ENCODE measurements around the gene ACMSD. TPM values are rescaled to one million over a fixed set of nuclear protein-coding genes. Genes with fewer than 3 reads are reported as not detected.

The ACMSD gene
- total RNA-seq: not detected
- total RNA-seq (2013): not detected

- Mint-ChIP-seq H3K36me3 (peaks cover 10% of the 10 kb centered on the region), H3K27me3 (ENCODE audit: low read depth in 2 of 2) (peaks cover 22 to 34% of the 10 kb centered on the region in 2 donors), H3K4me3 (no peak within 1 kb of the TSS), H3K9me3 (peaks cover 4 to 10% of the 10 kb centered on the region in 2 donors), H3K4me1 (no peaks in the 10 kb centered on the region), H3K27ac (no peak within 1 kb of the TSS)
- TF ChIP-seq CTCF (IDR thresholded peaks at IDR 0.05): no peak
- Histone ChIP-seq H3K27me3 (ENCODE audit: control insufficient read depth, insufficient read depth, low read length) (peaks cover 6% of the 10 kb centered on the region), H3K4me3 (ENCODE audit: low read length) (no peak within 1 kb of the TSS), H3K36me3 (ENCODE audit: control insufficient read depth, insufficient read depth, low read length) (no peaks in the 10 kb centered on the region), H3K27ac (ENCODE audit: low read length) (no peak within 1 kb of the TSS), H3K4me1 (ENCODE audit: control insufficient read depth, insufficient read depth, low read length) (no peaks in the 10 kb centered on the region), H3K9me3 (ENCODE audit: control insufficient read depth, insufficient read depth, low read length) (no peaks in the 10 kb centered on the region)
- no peak for ATAC-seq
- intact Hi-C loops (cut with micrococcal nuclease): no loop called here
- DNase-seq: no peak
These were observed at the start of gene ACMSD for GRCh38 chr2:134838143-134838620. Gene ACMSD, plus strand, starts transcription at chr2:134838616. Its CDS starts 67 bp downstream, at chr2:134838683.

- ATAC-seq (no peak), DNase-seq (no peak)
- Histone ChIP-seq H3K36me3 (ENCODE audit: control insufficient read depth, insufficient read depth, low read length) (no peaks in the 10 kb centered on the region), H3K4me1 (ENCODE audit: control insufficient read depth, insufficient read depth, low read length) (no peaks in the 10 kb centered on the region), H3K27me3 (ENCODE audit: control insufficient read depth, insufficient read depth, low read length) (no peaks in the 10 kb centered on the region), H3K4me3 (ENCODE audit: low read length) (no peak overlapping the region), H3K9me3 (ENCODE audit: control insufficient read depth, insufficient read depth, low read length) (no peaks in the 10 kb centered on the region), H3K27ac (ENCODE audit: low read length) (no peak overlapping the region)
- Mint-ChIP-seq H3K36me3 (no peaks in the 10 kb centered on the region), H3K9me3 (no peaks in the 10 kb centered on the region), H3K27ac (no peak overlapping the region), H3K4me1 (no peaks in the 10 kb centered on the region), H3K4me3 (no peak overlapping the region), H3K27me3 (ENCODE audit: low read depth in 2 of 2) (peaks cover 0 to 13% of the 10 kb centered on the region in 2 donors)
- no peak for TF ChIP-seq CTCF (IDR thresholded peaks at IDR 0.05)
- 89% methylated on average over 3 of the region's 3 CpGs for WGBS (ENCODE audit: insufficient coverage)
- intact Hi-C loops (cut with micrococcal nuclease): no loop called here
These were observed 47.9 kb upstream of the ACMSD start for GRCh38 chr2:134790487-134790886.

DNA sequence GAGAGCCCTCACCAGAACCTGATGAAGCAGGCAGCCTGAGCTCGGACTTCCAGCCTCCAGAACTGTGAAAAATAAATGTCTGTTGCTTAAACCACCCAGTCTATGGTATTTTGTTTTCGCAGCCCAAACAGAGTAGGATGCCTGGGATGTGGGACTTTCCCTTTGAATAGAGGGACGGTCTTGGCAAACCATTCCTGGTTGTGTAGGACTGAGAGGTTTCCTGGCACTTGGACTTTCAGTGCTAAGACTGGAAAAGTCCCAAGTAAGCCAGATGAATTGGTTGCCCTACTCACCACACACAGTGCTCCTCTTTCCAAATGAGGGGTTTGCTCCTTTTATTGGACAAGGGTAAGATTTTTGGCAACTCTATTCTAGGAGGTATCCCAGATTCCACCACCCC is 46.8 kb upstream of the ACMSD start:
- Histone ChIP-seq H3K4me1 (ENCODE audit: control insufficient read depth, insufficient read depth, low read length) (no peaks in the 10 kb centered on the region), H3K27ac (ENCODE audit: low read length) (no peak overlapping the region), H3K9me3 (ENCODE audit: control insufficient read depth, insufficient read depth, low read length) (no peaks in the 10 kb centered on the region), H3K27me3 (ENCODE audit: control insufficient read depth, insufficient read depth, low read length) (no peaks in the 10 kb centered on the region), H3K4me3 (ENCODE audit: low read length) (no peak overlapping the region), H3K36me3 (ENCODE audit: control insufficient read depth, insufficient read depth, low read length) (no peaks in the 10 kb centered on the region)
- no peaks in the 10 kb centered on the region for H3K36me3 Mint-ChIP-seq
- DNase-seq (no peak), ATAC-seq (no peak)
- no peak overlapping the region for H3K27ac Mint-ChIP-seq
- WGBS (ENCODE audit: insufficient coverage): 91% methylated on average over 3 of the region's 3 CpGs
- no peak for TF ChIP-seq CTCF (IDR thresholded peaks at IDR 0.05)
- intact Hi-C loops (cut with micrococcal nuclease): no loop called here
- H3K4me3 Mint-ChIP-seq: no peak overlapping the region
- H3K4me1 Mint-ChIP-seq: no peaks in the 10 kb centered on the region
- H3K9me3 Mint-ChIP-seq: no peaks in the 10 kb centered on the region
- peaks cover 0 to 13% of the 10 kb centered on the region in 2 donors for H3K27me3 Mint-ChIP-seq (ENCODE audit: low read depth in 2 of 2)

DNA sequence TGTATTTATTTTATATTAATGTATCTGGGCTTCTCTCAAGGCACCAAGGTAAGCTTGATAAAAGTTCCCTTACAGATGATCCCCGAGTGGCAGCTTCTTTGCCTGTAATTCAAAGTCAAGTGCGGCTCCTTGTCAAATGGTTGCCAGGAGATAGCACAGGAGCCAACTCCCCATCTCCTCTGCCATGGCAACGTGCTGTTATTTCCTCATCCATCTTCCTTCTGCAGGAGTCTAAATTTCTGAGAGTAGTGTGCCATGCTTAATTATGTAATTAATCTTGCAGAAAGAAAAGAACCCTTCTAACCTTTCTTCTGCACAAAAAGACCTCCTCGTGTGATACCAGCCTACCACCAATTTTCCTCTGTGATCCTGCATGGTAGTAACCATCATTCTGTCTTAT is 46.2 kb upstream of the ACMSD start:
- H3K27ac ChIP-seq (ENCODE audit: low read length): no peak overlapping the region
- ATAC-seq (no peak), DNase-seq (no peak)
- Mint-ChIP-seq H3K27ac (no peak overlapping the region), H3K4me3 (no peak overlapping the region), H3K4me1 (no peaks in the 10 kb centered on the region), H3K36me3 (no peaks in the 10 kb centered on the region), H3K27me3 (ENCODE audit: low read depth in 2 of 2) (peaks cover 0 to 13% of the 10 kb centered on the region in 2 donors), H3K9me3 (no peaks in the 10 kb centered on the region)
- intact Hi-C loops (cut with micrococcal nuclease): no loop called here
- no peaks in the 10 kb centered on the region for H3K9me3 ChIP-seq (ENCODE audit: control insufficient read depth, insufficient read depth, low read length)
- no peaks in the 10 kb centered on the region for H3K36me3 ChIP-seq (ENCODE audit: control insufficient read depth, insufficient read depth, low read length)
- no peaks in the 10 kb centered on the region for H3K4me1 ChIP-seq (ENCODE audit: control insufficient read depth, insufficient read depth, low read length)
- H3K27me3 ChIP-seq (ENCODE audit: control insufficient read depth, insufficient read depth, low read length): no peaks in the 10 kb centered on the region
- no peak overlapping the region for H3K4me3 ChIP-seq (ENCODE audit: low read length)
- TF ChIP-seq CTCF (IDR thresholded peaks at IDR 0.05): no peak
- WGBS (ENCODE audit: insufficient coverage): 78% methylated on average over 3 of the region's 4 CpGs
